Peyer's patch (tissue), 4 donors: ENCODE results near the gene KCNQ2.

Source experiments
- CTCF ChIP-seq, 6 experiments: fragments of 450-650 bp in 4 of 6; fragments of 200-600 bp in 2 of 6; sonication (generic) in 1 of 6; IDR thresholded peaks; one replicate each; pipeline ENCODE4 v1.5.1; 2017 to 2019; ENCODE audit warnings: antibody characterized with exemption in 6 of 6, mild to moderate bottlenecking in 3 of 6, moderate library complexity in 1 of 6
- POLR2A ChIP-seq, 2 donors: fragments of 450-650 bp; IDR thresholded peaks; one replicate each; pipeline ENCODE4 v1.5.1; 2017; ENCODE audit warnings: antibody characterized with exemption in 2 of 2, mild to moderate bottlenecking in 2 of 2, moderate library complexity in 2 of 2

GRCh38 chr20:63366390-63367365, 105.8 kb downstream of the KCNQ2 start:
- no peak for TF ChIP-seq CTCF (IDR thresholded peaks at IDR 0.05)
- TF ChIP-seq POLR2A (IDR thresholded peaks at IDR 0.05) = no peak
